Neural crest cell (in vitro differentiated cells): ENCODE results near the gene TAS1R3. TPM values are rescaled to one million over a fixed set of nuclear protein-coding genes. Genes with fewer than 3 reads are reported as not detected.

Experiments used
- DNase-seq: peaks from one replicate; pipeline ENCODE4 v3.0.0; 2021; ENCODE audit warnings: low read depth, mixed read lengths, low spot score
- H3K27ac Mint-ChIP-seq: one replicate; pipeline ENCODE4 v1.8.0; 2021; ENCODE audit warnings: mild to moderate bottlenecking, mixed read lengths; ENCODE audit not compliant: unreplicated experiment
- H3K27me3 Mint-ChIP-seq: 2 replicates; pipeline ENCODE4 v1.8.0; 2021; ENCODE audit warnings: low read depth, mild to moderate bottlenecking, mixed read lengths
- H3K36me3 Mint-ChIP-seq: 2 replicates; pipeline ENCODE4 v1.8.0; 2021; ENCODE audit warnings: low read depth, mild to moderate bottlenecking, mixed read lengths
- H3K4me1 Mint-ChIP-seq: 2 replicates; pipeline ENCODE4 v1.8.0; 2021; ENCODE audit warnings: mixed read lengths
- H3K4me3 Mint-ChIP-seq: one replicate; pipeline ENCODE4 v1.8.0; 2021; ENCODE audit warnings: mild to moderate bottlenecking, mixed read lengths
- H3K9me3 Mint-ChIP-seq: 2 replicates; pipeline ENCODE4 v1.8.0; 2021; ENCODE audit warnings: mixed read lengths
- total RNA-seq: library from RNA; stranded (reverse); gene quantifications from 2 replicates; pipeline ENCODE4 v1.2.1, GENCODE V29; 2021
- TF ChIP-seq, protein P1 (sequence below): fragments of 200-600 bp; sonication (generic); conservative IDR thresholded peaks from 2 replicates; pipeline ENCODE4 v1.5.0; 2021; ENCODE audit warnings: antibody characterized with exemption, mild to moderate bottlenecking

The TAS1R3 gene
- total RNA-seq, 1 donor from 2014 or later: 0.68 TPM

DNA sequence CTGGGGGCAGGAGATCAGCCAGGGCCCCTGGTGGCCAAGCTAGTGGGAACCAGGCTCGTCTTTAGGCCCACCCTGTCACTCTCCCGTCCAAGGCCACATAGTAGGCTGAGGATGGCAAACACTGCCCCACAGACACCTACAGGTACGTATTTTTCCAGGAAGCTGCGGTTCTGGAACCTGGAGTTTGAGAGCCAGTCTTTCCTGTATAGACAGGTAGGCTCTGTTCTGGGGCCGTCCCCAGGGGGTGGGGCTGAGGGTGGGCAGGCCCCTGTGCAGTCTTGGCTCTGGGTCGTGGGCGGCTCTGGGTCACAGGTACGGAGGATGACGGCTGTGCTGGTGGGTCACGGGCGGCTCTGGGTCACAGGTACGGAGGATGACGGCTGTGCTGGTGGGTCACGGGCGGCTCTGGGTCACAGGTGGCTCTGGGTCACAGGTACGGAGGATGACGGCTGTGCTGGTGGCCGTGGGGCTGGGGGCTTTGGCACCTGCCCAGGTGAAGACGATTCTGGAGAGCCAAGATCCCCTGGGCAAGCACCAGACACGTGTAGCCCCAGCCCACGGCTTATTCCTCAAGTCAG, 20.5 kb upstream of the TAS1R3 start:
- DNase-seq: no peak
- no peak overlapping the region for H3K27ac Mint-ChIP-seq
- peaks cover 15% of the 10 kb centered on the region for H3K4me1 Mint-ChIP-seq
- H3K9me3 Mint-ChIP-seq: no peaks in the 10 kb centered on the region
- no peaks in the 10 kb centered on the region for H3K27me3 Mint-ChIP-seq
- TF ChIP-seq, protein P1, sequence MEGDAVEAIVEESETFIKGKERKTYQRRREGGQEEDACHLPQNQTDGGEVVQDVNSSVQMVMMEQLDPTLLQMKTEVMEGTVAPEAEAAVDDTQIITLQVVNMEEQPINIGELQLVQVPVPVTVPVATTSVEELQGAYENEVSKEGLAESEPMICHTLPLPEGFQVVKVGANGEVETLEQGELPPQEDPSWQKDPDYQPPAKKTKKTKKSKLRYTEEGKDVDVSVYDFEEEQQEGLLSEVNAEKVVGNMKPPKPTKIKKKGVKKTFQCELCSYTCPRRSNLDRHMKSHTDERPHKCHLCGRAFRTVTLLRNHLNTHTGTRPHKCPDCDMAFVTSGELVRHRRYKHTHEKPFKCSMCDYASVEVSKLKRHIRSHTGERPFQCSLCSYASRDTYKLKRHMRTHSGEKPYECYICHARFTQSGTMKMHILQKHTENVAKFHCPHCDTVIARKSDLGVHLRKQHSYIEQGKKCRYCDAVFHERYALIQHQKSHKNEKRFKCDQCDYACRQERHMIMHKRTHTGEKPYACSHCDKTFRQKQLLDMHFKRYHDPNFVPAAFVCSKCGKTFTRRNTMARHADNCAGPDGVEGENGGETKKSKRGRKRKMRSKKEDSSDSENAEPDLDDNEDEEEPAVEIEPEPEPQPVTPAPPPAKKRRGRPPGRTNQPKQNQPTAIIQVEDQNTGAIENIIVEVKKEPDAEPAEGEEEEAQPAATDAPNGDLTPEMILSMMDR: no peak
- no peaks in the 10 kb centered on the region for H3K36me3 Mint-ChIP-seq
- peak overlapping the region; percentile 83 for H3K4me3 Mint-ChIP-seq

- DNase-seq: no peak
- H3K27ac Mint-ChIP-seq: no peak overlapping the region
- H3K4me3 Mint-ChIP-seq: peak overlapping the region; percentile 83
- H3K27me3 Mint-ChIP-seq: no peaks in the 10 kb centered on the region
- H3K4me1 Mint-ChIP-seq: peaks cover 16% of the 10 kb centered on the region
- peaks cover 2% of the 10 kb centered on the region for H3K36me3 Mint-ChIP-seq
- TF ChIP-seq, protein P1: no peak
- no peaks in the 10 kb centered on the region for H3K9me3 Mint-ChIP-seq
Measured at GRCh38 chr1:1311107-1312104, 19.7 kb upstream of the TAS1R3 start.

- Mint-ChIP-seq H3K4me1 (peaks cover 7% of the 10 kb centered on the region), H3K9me3 (no peaks in the 10 kb centered on the region), H3K27me3 (no peaks in the 10 kb centered on the region), H3K4me3 (peak overlapping the region; percentile 12), H3K27ac (no peak overlapping the region), H3K36me3 (peaks cover 2% of the 10 kb centered on the region)
- TF ChIP-seq, protein P1: no peak
- no peak for DNase-seq
Measured at GRCh38 chr1:1312450-1313314, 18.4 kb upstream of the TAS1R3 start.

GRCh38 chr1:1313500-1314236, 17.4 kb upstream of the TAS1R3 start:
- DNase-seq: no peak
- Mint-ChIP-seq H3K9me3 (no peaks in the 10 kb centered on the region), H3K36me3 (peaks cover 2% of the 10 kb centered on the region), H3K4me1 (peaks cover 7% of the 10 kb centered on the region), H3K27me3 (no peaks in the 10 kb centered on the region), H3K4me3 (peak overlapping the region; percentile 70), H3K27ac (no peak overlapping the region)
- TF ChIP-seq, protein P1: no peak

DNA sequence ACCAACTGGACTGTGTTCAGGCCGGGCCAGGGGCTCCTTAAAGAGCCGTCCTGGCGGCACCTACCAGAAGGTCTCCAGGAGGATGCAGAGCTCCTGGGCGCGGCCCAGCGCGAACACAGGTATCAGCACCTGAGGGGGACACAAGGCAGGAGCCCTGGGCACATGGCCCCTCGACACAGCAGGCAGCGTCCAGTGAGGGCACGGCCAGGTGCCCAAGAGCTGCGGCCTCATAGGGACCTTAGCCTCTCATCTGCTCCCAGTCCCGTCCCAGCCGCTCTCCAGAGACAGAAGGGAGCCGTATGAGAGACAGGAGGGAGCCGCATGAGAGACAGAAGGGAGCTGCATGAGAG, 16.9 kb upstream of the TAS1R3 start:
- Mint-ChIP-seq H3K36me3 (peaks cover 2% of the 10 kb centered on the region), H3K27me3 (no peaks in the 10 kb centered on the region), H3K9me3 (no peaks in the 10 kb centered on the region), H3K4me3 (no peak overlapping the region), H3K4me1 (peaks cover 7% of the 10 kb centered on the region), H3K27ac (no peak overlapping the region)
- TF ChIP-seq, protein P1: no peak
- DNase-seq: no peak
